CD4-positive, CD25-positive, alpha-beta regulatory T cell (primary cell): ENCODE measurements around the gene TACC3. TPM values are rescaled to one million over a fixed set of nuclear protein-coding genes. Genes with fewer than 3 reads are reported as not detected.

Experiments
- ATAC-seq, 2 donors: fragments of 150-1000 bp; cut with Tn5 transposase; one replicate each; pipeline ENCODE4 v1.10.0; 2021; ENCODE audit warnings: low read depth in 2 of 2, moderate number of reproducible peaks in 2 of 2, moderate library complexity in 1 of 2
- DNase-seq, 3 donors: peaks; one replicate each; pipeline versions ENCODE4 v3.0.0 to v3.0.0-alpha.2; 2012 to 2022; ENCODE audit warnings: mixed read lengths in 1 of 3
- H3K27ac ChIP-seq: one replicate; pipeline ENCODE4 v1.7.0; 2013; ENCODE audit warnings: mild to moderate bottlenecking, low read length; ENCODE audit not compliant: insufficient read depth, poor library complexity, severe bottlenecking
- H3K27me3 ChIP-seq: one replicate; pipeline ENCODE4 v1.7.0; 2013; ENCODE audit warnings: low read length; ENCODE audit not compliant: control insufficient read depth, insufficient read depth
- H3K36me3 ChIP-seq: one replicate; pipeline ENCODE4 v1.7.0; 2013; ENCODE audit warnings: mild to moderate bottlenecking, low read length, moderate library complexity; ENCODE audit not compliant: control insufficient read depth, insufficient read depth
- H3K4me1 ChIP-seq: 2 replicates; pipeline ENCODE4 v1.7.0; 2013; ENCODE audit warnings: mild to moderate bottlenecking, low read length; ENCODE audit not compliant: insufficient read depth, control insufficient read depth, poor library complexity, severe bottlenecking
- H3K4me3 ChIP-seq: one replicate; pipeline ENCODE4 v1.7.0; 2013; ENCODE audit warnings: low read depth, mild to moderate bottlenecking, low read length, moderate library complexity
- H3K9me3 ChIP-seq, 2 experiments: 1 replicate in 1 of 2; 2 replicates in 1 of 2; pipeline ENCODE4 v1.7.0; 2013; ENCODE audit warnings: low read length in 2 of 2, mild to moderate bottlenecking in 1 of 2, moderate library complexity in 1 of 2; ENCODE audit not compliant: control insufficient read depth in 2 of 2
- H3K27ac Mint-ChIP-seq, 3 donors: one replicate each; pipeline ENCODE4 v1.8.0; 2020 to 2022; ENCODE audit warnings: mild to moderate bottlenecking in 3 of 3, mixed read lengths in 3 of 3, moderate library complexity in 2 of 3
- H3K27me3 Mint-ChIP-seq: one replicate; pipeline ENCODE4 v1.8.0; 2022; ENCODE audit warnings: mild to moderate bottlenecking, mixed read lengths
- H3K36me3 Mint-ChIP-seq: one replicate; pipeline ENCODE4 v1.8.0; 2020; ENCODE audit warnings: mixed read lengths
- H3K4me1 Mint-ChIP-seq, 4 donors: one replicate each; pipeline ENCODE4 v1.8.0; 2020 to 2022; ENCODE audit warnings: mixed read lengths in 4 of 4, mild to moderate bottlenecking in 1 of 4
- H3K4me3 Mint-ChIP-seq, 4 donors: one replicate each; pipeline ENCODE4 v1.8.0; 2020 to 2022; ENCODE audit warnings: mild to moderate bottlenecking in 4 of 4, mixed read lengths in 4 of 4, moderate library complexity in 3 of 4
- H3K9me3 Mint-ChIP-seq, 7 donors: one replicate each; pipeline ENCODE4 v1.8.0; 2020 to 2022; ENCODE audit warnings: mixed read lengths in 7 of 7, mild to moderate bottlenecking in 3 of 7, moderate library complexity in 2 of 7
- polyA plus RNA-seq, 4 donors: library from polyadenylated mRNA; unstranded; fragments of 300-500 nt; fragmentation: Illumina TruSeq; gene quantifications; one replicate each; pipeline ENCODE4 v1.2.3, GENCODE V29; 2021
- total RNA-seq: library from RNA; stranded (reverse); gene quantifications from one replicate; pipeline ENCODE4 v1.2.3, GENCODE V29; 2022

The TACC3 gene
- total and polyA plus RNA-seq, 5 donors from 2014 or later, result 62.0 to 111 (median 68.8) TPM

DNA sequence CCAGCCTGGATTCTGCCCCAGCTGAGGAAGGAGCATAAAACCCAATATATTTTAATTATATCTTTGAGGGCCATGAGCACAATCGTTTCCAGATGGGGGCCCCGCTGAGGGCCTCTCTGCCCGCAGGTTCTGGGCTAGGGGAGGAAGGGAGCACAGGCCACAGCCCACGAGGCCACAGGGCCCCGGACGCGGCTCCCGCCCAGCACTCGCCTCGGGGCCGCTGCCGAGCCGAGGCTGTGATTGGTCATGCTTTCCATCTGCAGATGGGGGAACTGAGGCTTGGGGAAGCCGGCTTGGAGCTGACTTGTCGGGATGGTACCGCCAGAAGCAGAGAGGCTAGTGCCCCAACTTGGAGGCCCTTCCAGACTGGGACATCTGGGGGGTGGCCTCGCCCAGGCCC lies 34.0 kb downstream of the TACC3 start:
- H3K4me3 Mint-ChIP-seq, result no peak overlapping the region
- no peak overlapping the region for H3K27ac ChIP-seq
- no peaks in the 10 kb centered on the region for H3K36me3 ChIP-seq
- ATAC-seq (no peak), DNase-seq (no peak)
- no peaks in the 10 kb centered on the region for H3K9me3 ChIP-seq
- H3K27me3 ChIP-seq, result no peaks in the 10 kb centered on the region
- no peaks in the 10 kb centered on the region for H3K9me3 Mint-ChIP-seq
- no peaks in the 10 kb centered on the region for H3K36me3 Mint-ChIP-seq
- H3K4me1 Mint-ChIP-seq, result peaks cover 0 to 3% (median 0%) of the 10 kb centered on the region in 4 donors
- peaks cover 18% of the 10 kb centered on the region for H3K4me1 ChIP-seq
- no peaks in the 10 kb centered on the region for H3K27me3 Mint-ChIP-seq
- H3K27ac Mint-ChIP-seq, result no peak overlapping the region
- no peak overlapping the region for H3K4me3 ChIP-seq

DNA sequence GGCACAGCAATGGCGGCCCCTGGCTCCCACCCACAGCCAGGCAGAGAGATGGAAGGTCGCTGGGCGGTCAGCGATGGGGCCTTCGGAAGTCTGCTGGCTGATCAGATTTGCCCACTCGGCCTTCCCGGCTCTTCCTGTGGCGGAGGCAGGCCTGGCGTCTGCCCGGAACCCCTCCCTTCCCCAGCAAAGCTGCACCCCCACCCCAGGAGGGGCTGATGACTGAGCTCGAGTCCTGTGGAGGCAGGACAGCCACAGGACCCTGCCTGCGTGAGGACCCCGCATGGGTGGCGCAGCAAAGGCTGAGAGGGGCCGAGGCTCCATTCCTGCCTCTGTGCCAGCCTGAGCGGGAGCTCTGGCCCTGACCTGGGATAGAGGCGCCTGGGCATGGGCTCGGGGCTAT lies 34.8 kb downstream of the TACC3 start:
- ATAC-seq (no peak), DNase-seq (no peak)
- no peaks in the 10 kb centered on the region for H3K27me3 Mint-ChIP-seq
- Histone ChIP-seq H3K4me1 (peaks cover 18% of the 10 kb centered on the region), H3K9me3 (no peaks in the 10 kb centered on the region), H3K27me3 (no peaks in the 10 kb centered on the region), H3K36me3 (no peaks in the 10 kb centered on the region), H3K27ac (no peak overlapping the region), H3K4me3 (no peak overlapping the region)
- peaks cover 0 to 3% (median 0%) of the 10 kb centered on the region in 4 donors for H3K4me1 Mint-ChIP-seq
- no peak overlapping the region for H3K27ac Mint-ChIP-seq
- H3K4me3 Mint-ChIP-seq, result no peak overlapping the region
- H3K9me3 Mint-ChIP-seq, result no peaks in the 10 kb centered on the region
- no peaks in the 10 kb centered on the region for H3K36me3 Mint-ChIP-seq

DNA sequence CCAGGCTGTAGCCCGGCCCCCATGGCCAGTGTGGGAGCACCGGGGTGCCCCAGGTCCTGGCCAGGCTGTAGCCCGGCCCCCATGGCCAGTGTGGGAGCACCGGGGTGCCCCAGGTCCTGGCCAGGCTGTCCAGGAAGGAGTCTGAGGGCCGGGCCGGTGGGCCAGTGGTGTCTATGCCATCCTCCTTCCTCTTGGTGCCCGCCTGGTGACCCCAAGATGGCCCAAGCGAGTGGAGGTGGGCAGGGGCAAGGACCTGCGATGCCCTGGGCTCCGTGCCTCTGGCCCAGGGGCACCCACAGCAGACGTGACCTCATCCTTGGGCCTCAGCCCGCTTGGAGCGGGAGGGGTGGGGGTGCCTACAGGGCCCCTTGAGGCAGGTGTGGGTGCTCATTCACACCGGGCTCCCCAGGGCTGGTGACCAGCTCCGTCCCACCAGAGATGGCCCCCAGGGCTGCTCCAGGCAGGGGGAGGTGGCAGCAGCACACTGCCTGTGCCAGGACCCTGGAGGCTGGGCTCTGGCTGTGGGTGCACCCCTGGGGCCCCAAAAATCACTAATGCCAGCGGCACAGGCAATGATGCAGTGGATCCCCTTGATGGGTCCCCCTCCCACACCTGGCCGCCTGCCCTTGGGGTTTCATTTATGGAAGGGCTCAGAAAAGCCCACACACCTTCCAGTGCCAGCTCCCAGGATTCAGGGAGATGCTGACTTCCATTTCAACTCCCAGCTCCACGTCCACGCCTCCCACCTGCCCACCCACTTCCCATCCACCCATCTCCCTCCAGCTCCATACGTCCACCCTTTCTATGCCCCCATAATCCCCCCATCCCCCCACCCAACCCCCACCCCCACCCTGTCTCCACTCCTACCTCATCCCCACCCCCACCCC lies 35.8 kb downstream of the TACC3 start:
- H3K27me3 ChIP-seq, result no peaks in the 10 kb centered on the region
- H3K27ac ChIP-seq, result no peak overlapping the region
- no peak overlapping the region for H3K4me3 ChIP-seq
- ATAC-seq (no peak), DNase-seq (no peak)
- no peaks in the 10 kb centered on the region for H3K9me3 Mint-ChIP-seq
- H3K4me1 Mint-ChIP-seq, result peaks cover 0 to 3% (median 0%) of the 10 kb centered on the region in 4 donors
- no peak overlapping the region for H3K27ac Mint-ChIP-seq
- H3K36me3 Mint-ChIP-seq, result no peaks in the 10 kb centered on the region
- peaks cover 15% of the 10 kb centered on the region for H3K4me1 ChIP-seq
- H3K9me3 ChIP-seq, result no peaks in the 10 kb centered on the region
- H3K27me3 Mint-ChIP-seq, result no peaks in the 10 kb centered on the region
- H3K4me3 Mint-ChIP-seq, result no peak overlapping the region
- H3K36me3 ChIP-seq, result no peaks in the 10 kb centered on the region

DNA sequence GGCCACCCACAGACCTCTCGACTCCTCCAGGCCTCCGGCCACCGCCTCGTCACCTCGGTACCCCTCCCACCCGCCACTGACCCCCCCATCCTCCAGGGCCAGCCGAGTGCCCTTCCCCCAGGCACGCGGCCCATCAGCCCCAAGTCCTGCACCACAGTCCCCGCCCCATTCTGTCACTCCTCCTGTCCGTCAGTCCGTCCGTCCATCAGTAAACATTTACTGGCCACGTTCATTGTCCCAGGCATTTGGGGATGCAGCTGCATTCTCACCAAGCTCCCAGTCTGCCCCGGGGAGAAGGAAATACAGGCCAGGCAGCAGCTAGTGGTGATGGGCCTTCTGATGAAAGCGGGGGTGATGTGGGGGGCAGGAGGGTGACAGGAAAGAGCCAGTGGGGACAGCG lies 36.5 kb downstream of the TACC3 start:
- H3K4me3 ChIP-seq, result no peak overlapping the region
- H3K27ac ChIP-seq, result no peak overlapping the region
- Mint-ChIP-seq H3K9me3 (no peaks in the 10 kb centered on the region), H3K4me3 (peak overlapping the region in 1 of 4 donors; percentile 68), H3K4me1 (peaks cover 0 to 3% (median 0%) of the 10 kb centered on the region in 4 donors), H3K27me3 (no peaks in the 10 kb centered on the region), H3K36me3 (no peaks in the 10 kb centered on the region), H3K27ac (no peak overlapping the region)
- H3K4me1 ChIP-seq, result peaks cover 8% of the 10 kb centered on the region
- no peaks in the 10 kb centered on the region for H3K9me3 ChIP-seq
- H3K36me3 ChIP-seq, result no peaks in the 10 kb centered on the region
- no peaks in the 10 kb centered on the region for H3K27me3 ChIP-seq
- DNase-seq (no peak), ATAC-seq (no peak)

DNA sequence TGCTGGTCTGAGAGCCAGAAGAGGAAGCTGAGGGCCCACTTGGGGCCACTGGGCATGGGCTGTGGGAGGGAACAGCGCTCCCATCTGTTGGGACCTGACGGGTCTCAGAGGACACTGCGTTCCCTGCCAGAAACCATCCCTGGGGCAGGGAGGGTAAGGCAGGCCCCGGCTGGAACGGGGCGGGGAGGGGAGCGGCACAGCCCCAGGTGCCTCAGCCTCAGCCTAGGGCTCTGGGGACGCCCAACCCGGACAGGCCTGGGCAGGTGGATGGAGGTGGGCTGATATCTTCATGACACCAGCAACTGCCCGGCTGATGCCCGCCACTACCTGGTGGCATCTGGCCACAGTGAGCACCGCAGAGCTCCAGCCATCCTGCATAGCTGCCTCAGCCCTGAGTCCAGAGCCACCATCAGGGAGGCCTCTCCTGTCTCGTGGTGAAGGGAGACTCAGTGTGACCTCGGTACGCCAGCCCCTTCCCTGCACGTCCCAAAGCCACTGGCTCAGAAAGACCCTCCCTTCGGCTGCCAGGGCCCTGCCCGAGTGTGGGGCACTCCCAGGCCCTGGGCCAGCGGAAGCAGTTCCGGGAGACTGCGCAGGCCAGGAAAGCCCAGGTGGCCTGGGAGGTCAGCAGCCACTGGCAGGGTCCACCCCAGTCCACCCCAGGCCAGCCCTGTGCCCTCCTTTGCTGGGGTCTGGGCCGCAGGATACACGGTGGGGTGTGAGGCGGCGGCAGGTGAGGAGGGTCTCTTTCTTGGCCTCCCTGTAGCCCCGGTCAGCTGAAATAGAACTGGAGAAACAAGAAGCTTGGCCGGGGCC lies 37.2 kb downstream of the TACC3 start:
- no peak for DNase-seq
- H3K4me1 Mint-ChIP-seq, result no peaks in the 10 kb centered on the region
- H3K27me3 Mint-ChIP-seq, result no peaks in the 10 kb centered on the region
- H3K27me3 ChIP-seq, result no peaks in the 10 kb centered on the region
- H3K4me3 ChIP-seq, result no peak overlapping the region
- H3K27ac ChIP-seq, result no peak overlapping the region
- no peak overlapping the region for H3K4me3 Mint-ChIP-seq
- ATAC-seq, result no peak
- no peaks in the 10 kb centered on the region for H3K9me3 ChIP-seq
- no peaks in the 10 kb centered on the region for H3K9me3 Mint-ChIP-seq
- H3K36me3 Mint-ChIP-seq, result no peaks in the 10 kb centered on the region
- no peaks in the 10 kb centered on the region for H3K36me3 ChIP-seq
- H3K27ac Mint-ChIP-seq, result no peak overlapping the region
- peaks cover 1% of the 10 kb centered on the region for H3K4me1 ChIP-seq

DNA sequence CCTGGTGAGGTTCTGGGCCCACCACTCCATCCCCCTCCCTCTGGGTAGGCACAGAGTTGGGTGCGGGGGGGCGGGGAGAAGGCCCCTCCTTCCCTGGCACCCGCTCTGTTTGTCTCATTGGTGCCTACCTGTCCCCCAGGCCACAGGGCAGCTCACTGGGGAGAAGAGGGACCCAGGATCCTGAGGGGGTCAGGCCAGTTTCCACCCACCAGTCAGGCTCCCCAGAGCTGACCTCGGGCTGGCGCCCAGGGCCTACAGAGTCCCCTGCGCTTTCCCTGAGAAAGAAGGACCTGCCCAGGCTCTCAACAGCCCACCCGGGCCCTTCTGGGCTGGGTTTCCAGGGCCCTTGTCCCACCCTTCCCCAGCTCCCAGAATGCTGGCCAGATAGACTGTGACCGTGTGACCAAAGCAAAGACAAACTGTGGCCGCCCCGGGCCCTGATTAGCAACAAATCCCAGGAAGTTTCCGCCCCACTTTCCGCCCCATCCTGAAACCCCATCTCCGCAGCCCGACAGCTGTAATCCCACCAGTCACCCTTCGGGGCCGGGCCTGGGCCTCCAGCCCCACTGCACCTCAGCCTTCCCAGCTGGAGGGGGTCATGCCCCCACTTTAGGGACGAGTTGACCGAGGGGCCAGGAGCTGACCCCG lies 38.0 kb downstream of the TACC3 start:
- no peaks in the 10 kb centered on the region for H3K36me3 ChIP-seq
- no peaks in the 10 kb centered on the region for H3K4me1 Mint-ChIP-seq
- ATAC-seq (no peak), DNase-seq (no peak)
- no peak overlapping the region for H3K27ac Mint-ChIP-seq
- H3K4me3 ChIP-seq, result no peak overlapping the region
- no peaks in the 10 kb centered on the region for H3K9me3 Mint-ChIP-seq
- no peaks in the 10 kb centered on the region for H3K27me3 ChIP-seq
- H3K36me3 Mint-ChIP-seq, result no peaks in the 10 kb centered on the region
- H3K4me3 Mint-ChIP-seq, result no peak overlapping the region
- no peaks in the 10 kb centered on the region for H3K9me3 ChIP-seq
- no peaks in the 10 kb centered on the region for H3K4me1 ChIP-seq
- no peak overlapping the region for H3K27ac ChIP-seq
- peaks cover 3% of the 10 kb centered on the region for H3K27me3 Mint-ChIP-seq

DNA sequence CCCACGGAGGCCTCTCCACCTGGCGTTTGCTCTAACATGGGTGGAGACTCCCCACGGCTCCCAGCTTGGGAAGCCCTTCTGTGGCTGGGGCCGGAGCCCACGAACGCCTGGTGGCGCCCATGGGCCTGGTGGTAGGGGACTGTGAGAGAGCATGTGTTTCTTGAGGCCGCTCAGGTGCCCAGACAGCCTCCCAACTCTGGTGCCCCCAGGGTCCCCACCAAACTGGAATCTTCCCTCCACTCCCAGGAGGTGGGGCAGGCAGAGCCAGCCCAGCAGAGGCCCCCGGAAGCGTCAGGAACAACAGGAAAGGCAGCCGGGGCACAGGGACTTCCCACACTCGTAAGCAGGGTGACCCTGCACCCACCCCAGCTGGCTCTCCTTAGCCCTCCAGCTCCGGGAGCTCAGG lies 38.5 kb downstream of the TACC3 start:
- no peaks in the 10 kb centered on the region for H3K36me3 ChIP-seq
- no peaks in the 10 kb centered on the region for H3K4me1 Mint-ChIP-seq
- DNase-seq, result no peak
- peaks cover 6% of the 10 kb centered on the region for H3K27me3 Mint-ChIP-seq
- no peaks in the 10 kb centered on the region for H3K9me3 Mint-ChIP-seq
- no peak overlapping the region for H3K4me3 Mint-ChIP-seq
- H3K36me3 Mint-ChIP-seq, result no peaks in the 10 kb centered on the region
- ATAC-seq, result no peak
- no peaks in the 10 kb centered on the region for H3K27me3 ChIP-seq
- H3K9me3 ChIP-seq, result no peaks in the 10 kb centered on the region
- H3K27ac ChIP-seq, result no peak overlapping the region
- H3K4me3 ChIP-seq, result no peak overlapping the region
- no peaks in the 10 kb centered on the region for H3K4me1 ChIP-seq
- H3K27ac Mint-ChIP-seq, result no peak overlapping the region
